Panc1 (cell line): ENCODE data around the gene SLX4IP. TPM values are rescaled to one million over a fixed set of nuclear protein-coding genes. Genes with fewer than 3 reads are reported as not detected.

Source experiments
- ATAC-seq: fragments of 200-7000 bp; cut with Tn5 transposase; 2 replicates; pipeline ENCODE4 v1.9.1; 2020; ENCODE audit warnings: mild to moderate bottlenecking, moderate library complexity
- BruUV-seq: library from RNA; stranded (reverse); fragments of 400-500 nt; replicated peaks from 2 replicates; lab custom pipeline; 2021; lab: Mats Ljungman, UMichigan
- CTCF ChIA-PET: fragments of 300-600 bp; sonication (Branson Sonifier 250); formaldehyde crosslinking; loops from one replicate; lab custom pipeline; 2022; ENCODE audit warnings: antibody characterized with exemption; lab: Charles Lee
- POLR2A ChIA-PET: fragments of 300-600 bp; sonication (Branson Sonifier 250); formaldehyde crosslinking; loops from one replicate; lab custom pipeline; 2022; ENCODE audit warnings: antibody characterized with exemption; lab: Charles Lee
- DNase-seq: peaks from one replicate; pipeline ENCODE4 v3.0.0-alpha.2; 2010; ENCODE audit warnings: low read depth, low spot score
- H3K27ac ChIP-seq: 2 replicates; pipeline ENCODE4 v1.5.1; 2011; ENCODE audit warnings: mild to moderate bottlenecking, low read length, inconsistent platforms
- H3K27me3 ChIP-seq: fragments of 200-500 bp; sonication (Bioruptor generic); 2 replicates; pipeline ENCODE4 v1.6.0; 2014; ENCODE audit warnings: low read length, inconsistent platforms; ENCODE audit not compliant: control insufficient read depth, insufficient read depth
- H3K36me3 ChIP-seq: fragments of 200-500 bp; sonication (Bioruptor generic); 2 replicates; pipeline ENCODE4 v1.5.1; 2014; ENCODE audit warnings: inconsistent platforms, mild to moderate bottlenecking, low read length, moderate library complexity; ENCODE audit not compliant: control insufficient read depth, insufficient read depth
- H3K4me1 ChIP-seq: 2 replicates; pipeline ENCODE4 v1.5.1; 2011; ENCODE audit warnings: inconsistent platforms, mild to moderate bottlenecking, low read length, moderate library complexity; ENCODE audit not compliant: control insufficient read depth, insufficient read depth
- H3K4me3 ChIP-seq, 2 experiments: 2 replicates each; pipeline ENCODE4 v1.5.1; 2011 to 2012; ENCODE audit warnings: low read depth in 2 of 2, low read length in 2 of 2, mild to moderate bottlenecking in 2 of 2, inconsistent platforms in 1 of 2, moderate library complexity in 1 of 2
- H3K9me3 ChIP-seq: fragments of 200-500 bp; sonication (Bioruptor generic); 2 replicates; pipeline ENCODE4 v1.5.1; 2014; ENCODE audit warnings: low read depth, mild to moderate bottlenecking, inconsistent platforms, low read length, moderate library complexity; ENCODE audit not compliant: control insufficient read depth, insufficient read depth
- CTCF ChIP-seq: fragments of 450-650 bp; IDR thresholded peaks from 2 replicates; pipeline ENCODE4 v1.5.1; 2017; ENCODE audit warnings: mild to moderate bottlenecking
- POLR2AphosphoS5 ChIP-seq: IDR thresholded peaks from 2 replicates; pipeline ENCODE4 v1.6.1; 2012; ENCODE audit warnings: mild to moderate bottlenecking, low read depth, low read length, moderate library complexity
- REST ChIP-seq, 2 experiments: IDR thresholded peaks; 2 replicates each; pipeline ENCODE4 v1.6.1; 2011 to 2012; ENCODE audit warnings: low read depth in 2 of 2, control low read depth in 1 of 2, low read length in 1 of 2, mild to moderate bottlenecking in 1 of 2, moderate library complexity in 1 of 2; ENCODE audit not compliant: insufficient read depth in 1 of 2
- SIN3A ChIP-seq: IDR thresholded peaks from 2 replicates; pipeline ENCODE4 v1.6.1; 2012; ENCODE audit warnings: low read depth, mild to moderate bottlenecking, low read length, moderate library complexity, borderline replicate concordance; ENCODE audit not compliant: insufficient read depth
- TCF7L2 ChIP-seq: IDR thresholded peaks from 2 replicates; pipeline ENCODE4 v1.6.1; 2011; ENCODE audit warnings: mild to moderate bottlenecking, low read depth, low read length, inconsistent platforms
- in situ Hi-C: cut with HindIII; loops from 2 replicates; pipeline ENCODE4 v1.10.0; 2016; ENCODE audit warnings: low sequenced_read_pairs, low pct_unique_long_range_greater_than_20kb
- intact Hi-C: fragments of 100-400 bp; cut with micrococcal nuclease; formaldehyde crosslinking; loops from one replicate; pipeline ENCODE4 v1.10.0; 2022; ENCODE audit not compliant: unreplicated experiment
- total RNA-seq: library from RNA; stranded (reverse); gene quantifications from one replicate; pipeline ENCODE4 v1.2.1, GENCODE V29; 2021; ENCODE audit not compliant: unreplicated experiment

SLX4IP gene
- total RNA-seq, 1 experiment from 2014 or later, result 5.4 TPM

GRCh38 chr20:10553326-10553984 is 118.3 kb downstream of the SLX4IP start:
- no TSS peak for BruUV-seq
- CTCF ChIA-PET, result interaction anchor here (0.8 kb wide), 1 partner anchor 117 kb away, joined by 3 read pairs; no protein-coding TSS in a partner anchor
- peak overlapping the region; percentile 8; the same call in 1 of the 2 replicates for H3K27ac ChIP-seq

GRCh38 chr20:10554285-10554684 is 119.2 kb downstream of the SLX4IP start:
- Histone ChIP-seq H3K9me3 (no peaks in the 10 kb centered on the region), H3K27me3 (no peaks in the 10 kb centered on the region), H3K27ac (no peak overlapping the region; the same call in 1 of the 2 replicates), H3K36me3 (no peaks in the 10 kb centered on the region), H3K4me1 (peaks cover 18% of the 10 kb centered on the region), H3K4me3 (no peak overlapping the region)
- in situ Hi-C loops (no loop called here), intact Hi-C loops (loop anchor here (5.0 to 10.0 kb wide), 3 partner anchors 121 to 988 kb away; partner anchors contain the start of gene JAG1)
- CTCF ChIA-PET, result interaction anchor here (0.8 kb wide), 1 partner anchor 557 kb away, joined by 3 read pairs; no protein-coding TSS in a partner anchor
- BruUV-seq, result no TSS peak
- ATAC-seq (no peak), DNase-seq (no peak)
- POLR2A ChIA-PET, result no interaction called here
- no peak for TF ChIP-seq CTCF
- TF ChIP-seq POLR2AphosphoS5, result no peak
- no peak for TF ChIP-seq REST (IDR thresholded peaks at IDR 0.05; ENCODE audit: insufficient read depth in 1 of 2, low read depth in 2 of 2, low read length in 1 of 2)
- TF ChIP-seq SIN3A, result no peak
- TF ChIP-seq TCF7L2, result no peak

More at GRCh38 chr20:10553326-10553984, 118.3 kb downstream of the SLX4IP start:
- peaks cover 18% of the 10 kb centered on the region for H3K4me1 ChIP-seq
- no peak overlapping the region for H3K4me3 ChIP-seq
- ATAC-seq, result peak; percentile 81
- TF ChIP-seq CTCF, result peak; percentile 80; the same call in 1 of the 2 replicates
- TF ChIP-seq POLR2AphosphoS5, result no peak
- TF ChIP-seq TCF7L2, result no peak
- TF ChIP-seq SIN3A, result no peak
- in situ Hi-C loops (no loop called here), intact Hi-C loops (loop anchor here (1.0 to 10.0 kb wide), 4 partner anchors 121 to 989 kb away; partner anchors contain the start of gene JAG1)
- DNase-seq, result no peak
- no peaks in the 10 kb centered on the region for H3K27me3 ChIP-seq
- H3K9me3 ChIP-seq, result no peaks in the 10 kb centered on the region
- no peaks in the 10 kb centered on the region for H3K36me3 ChIP-seq
- POLR2A ChIA-PET, result no interaction called here
